ENCODE measurements around the gene CACNG5.
A peak's percentile ranks its signal among the peaks of the same experiment; 100 is the strongest.

Gene CACNG5

DNA sequence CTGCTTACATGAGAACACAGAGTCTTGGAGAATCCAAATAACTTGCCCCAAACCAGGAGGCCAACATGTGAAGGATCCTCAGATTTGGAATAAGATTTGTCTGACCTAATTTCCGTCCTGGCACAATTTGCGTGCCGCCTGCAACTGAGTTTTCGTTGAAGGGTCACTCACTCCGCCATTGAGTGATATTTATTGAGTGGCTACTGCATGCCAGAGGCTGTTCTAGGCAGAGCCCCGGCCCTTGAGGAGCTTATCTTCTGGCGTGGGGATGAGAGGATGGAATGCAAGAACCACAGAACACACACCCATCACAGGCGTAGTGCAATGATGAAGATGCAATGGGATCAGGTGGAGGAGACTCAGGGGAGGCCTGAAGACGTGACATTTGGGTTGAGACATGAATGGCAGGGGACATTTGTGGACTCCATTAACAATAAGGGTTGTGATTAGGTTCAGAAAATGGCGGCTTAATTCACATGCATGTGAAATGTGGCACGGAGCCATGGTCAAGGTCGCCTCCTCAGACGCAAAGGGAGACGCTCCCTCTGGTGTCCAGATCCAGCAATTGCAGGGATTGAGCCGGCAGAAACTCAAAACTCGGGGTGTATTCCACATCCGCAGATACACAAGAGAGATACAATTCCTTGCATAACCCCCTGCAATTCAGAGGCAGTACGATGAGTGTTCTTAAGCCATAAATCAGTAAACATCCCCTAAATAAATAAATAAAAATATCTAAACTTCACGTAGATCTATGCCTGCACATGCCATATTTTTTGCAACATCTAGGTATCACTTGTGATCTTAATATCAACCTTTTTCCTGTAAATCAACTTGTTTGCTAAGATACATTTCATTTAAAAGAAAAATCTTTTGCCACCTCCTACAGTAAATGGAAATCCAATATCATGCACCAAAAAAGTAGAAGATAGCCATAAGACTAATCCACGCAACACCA, 71.7 kb downstream of the CACNG5 start:
- peak; percentile 49 for DNase-seq

DNA sequence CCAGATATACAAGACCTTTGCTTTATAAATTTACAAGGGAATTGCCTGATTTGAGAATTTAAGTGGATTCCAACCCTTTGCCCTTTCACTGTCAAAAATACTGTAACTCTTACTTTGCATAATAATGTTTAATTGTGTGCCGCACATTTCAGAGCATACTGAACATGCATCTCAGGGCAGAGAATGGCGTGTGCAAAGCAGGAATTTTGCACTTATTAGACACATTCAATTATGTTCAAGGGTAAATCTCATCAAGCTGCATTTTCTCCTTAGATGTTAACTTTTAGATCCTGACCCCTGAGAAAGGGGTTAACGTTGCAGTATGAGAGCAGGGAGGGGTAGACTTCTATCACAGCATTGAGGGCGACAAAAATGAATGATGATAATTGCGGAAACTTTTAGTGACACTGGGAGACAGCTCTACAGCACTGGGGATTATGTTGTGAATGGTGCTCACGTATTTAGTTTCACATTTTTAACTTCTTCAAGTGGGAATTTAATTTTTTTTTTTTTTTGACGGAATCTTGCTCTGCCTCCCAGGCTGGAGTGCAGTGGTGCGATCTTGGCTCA, 75.0 kb downstream of the CACNG5 start:
- DNase-seq: no peak

DNA sequence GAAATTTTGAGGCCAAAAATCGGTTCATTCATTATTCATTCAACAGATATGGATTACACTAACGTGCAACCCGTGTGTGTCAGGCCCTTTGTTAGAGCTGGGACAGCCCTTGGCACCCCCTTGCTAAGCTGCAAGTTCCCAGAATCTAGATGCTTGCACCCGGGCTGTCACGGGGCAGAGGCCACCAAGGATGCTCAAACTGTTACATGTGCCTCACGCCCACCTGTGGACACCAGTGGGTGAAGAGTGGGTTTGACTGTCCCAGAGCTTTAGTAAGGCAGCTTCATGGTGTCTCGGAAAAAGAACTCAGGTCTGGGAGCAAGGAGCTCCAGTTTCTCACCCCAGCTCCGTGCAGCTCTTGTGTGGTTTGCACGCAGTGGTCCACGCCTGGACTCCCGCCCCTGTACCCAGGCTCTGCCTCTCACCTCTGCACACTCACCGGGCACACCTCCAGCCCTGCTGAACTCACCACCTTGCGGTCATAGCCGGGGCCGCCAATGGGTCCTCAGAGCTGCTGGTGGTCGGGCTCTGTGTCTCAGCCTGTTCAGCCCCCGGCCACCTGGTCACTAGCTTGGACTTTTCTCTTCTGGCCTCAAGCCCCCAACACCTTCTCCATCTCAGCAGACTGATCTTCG, 75.9 kb downstream of the CACNG5 start:
- DNase-seq: no peak

DNA sequence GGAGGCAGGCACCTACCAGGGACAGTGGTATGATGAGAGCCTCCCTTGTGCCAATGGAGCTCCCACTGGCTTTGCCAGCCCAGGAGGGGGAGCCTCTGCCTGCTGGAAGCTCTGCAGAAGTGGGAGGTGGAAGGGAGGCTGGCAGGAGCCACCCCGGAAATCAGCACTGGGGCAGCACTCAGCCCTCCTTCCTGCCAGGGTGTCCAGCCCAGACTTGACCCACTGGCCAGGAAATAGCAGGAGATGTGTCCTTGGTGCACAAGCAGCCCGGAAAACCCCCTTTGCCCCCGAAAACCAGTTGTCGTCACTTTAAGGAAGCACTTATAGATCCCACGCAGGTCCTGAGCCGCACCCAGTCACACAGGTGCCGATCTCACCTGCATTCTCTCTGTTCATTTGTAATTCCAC, 80.3 kb downstream of the CACNG5 start:
- DNase-seq: no peak

DNA sequence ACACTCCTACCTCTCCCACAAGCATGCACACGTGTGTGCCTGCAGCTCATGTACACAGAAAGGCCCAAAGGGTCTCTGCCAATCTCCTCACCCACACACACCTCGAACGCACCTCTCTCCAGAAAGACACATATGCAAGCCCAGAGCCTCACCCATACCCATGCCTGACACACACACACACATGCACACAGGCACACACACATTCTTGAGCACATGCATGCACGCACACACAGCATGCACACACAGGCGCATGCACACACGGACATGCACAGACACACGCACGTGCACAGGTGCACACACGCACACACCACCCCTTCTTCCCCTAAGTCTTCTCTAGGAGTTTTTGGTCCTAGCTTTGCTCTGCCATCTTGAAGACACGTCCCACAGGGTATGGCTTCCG, 80.9 kb downstream of the CACNG5 start:
- no peak for DNase-seq

DNA sequence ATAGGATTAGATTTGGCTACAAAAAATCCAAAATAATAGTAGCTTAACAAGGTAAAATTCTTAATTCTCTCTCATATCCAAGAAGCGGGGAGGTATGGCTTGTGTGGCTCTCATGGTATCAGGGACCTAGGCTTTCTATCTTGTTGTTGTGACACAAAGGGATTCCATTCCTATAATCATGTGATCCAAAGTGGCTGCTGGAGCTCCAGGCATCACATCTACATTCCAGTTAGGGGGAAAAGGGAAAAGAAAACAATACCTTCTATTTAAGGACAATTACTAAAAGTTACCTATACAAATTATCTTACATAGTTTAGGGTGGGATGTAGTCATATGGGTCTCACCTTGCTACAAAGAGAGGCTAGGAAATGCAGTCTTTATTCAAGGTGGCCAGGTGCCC, 82.0 kb downstream of the CACNG5 start:
- DNase-seq: no peak

DNA sequence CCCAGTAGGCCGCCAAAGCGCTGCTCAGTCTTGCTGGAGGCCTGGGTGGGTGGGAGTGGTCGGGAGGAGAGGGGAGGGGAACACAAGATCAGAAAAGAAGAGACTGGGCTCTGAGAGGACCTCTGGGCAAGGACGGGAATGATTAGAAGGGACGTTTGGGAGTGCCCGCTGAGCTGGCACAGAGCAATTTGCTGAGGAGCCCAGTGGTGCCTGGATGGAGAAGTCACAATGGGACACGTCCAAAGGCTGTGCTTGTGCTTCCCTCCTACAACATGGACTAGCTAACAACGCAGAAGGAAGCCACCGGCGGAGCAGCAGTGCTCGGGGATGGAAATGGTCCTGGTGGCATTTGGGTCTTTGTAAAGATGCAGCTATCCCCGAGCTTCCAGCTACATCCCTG, 84.0 kb downstream of the CACNG5 start:
- no peak for DNase-seq

DNA sequence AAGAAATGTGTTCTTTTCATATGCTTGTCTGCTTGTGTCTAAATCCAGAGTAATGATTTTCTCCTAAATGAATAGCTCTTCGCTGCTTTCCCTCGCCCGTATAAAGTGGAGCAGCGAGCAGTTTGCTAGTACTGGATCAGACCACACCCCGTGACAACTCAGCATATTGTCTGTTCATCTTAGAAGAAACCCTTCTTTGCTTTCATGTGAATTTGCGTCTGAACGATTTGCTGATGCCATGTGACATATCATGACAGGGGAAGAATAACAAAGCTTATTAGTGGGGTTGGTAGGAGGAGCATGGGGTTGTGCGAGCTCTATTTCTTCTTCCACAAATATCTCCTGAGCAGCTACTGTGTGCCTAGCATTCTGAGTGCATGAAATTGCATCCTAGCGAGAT, 85.5 kb downstream of the CACNG5 start:
- DNase-seq: no peak

DNA sequence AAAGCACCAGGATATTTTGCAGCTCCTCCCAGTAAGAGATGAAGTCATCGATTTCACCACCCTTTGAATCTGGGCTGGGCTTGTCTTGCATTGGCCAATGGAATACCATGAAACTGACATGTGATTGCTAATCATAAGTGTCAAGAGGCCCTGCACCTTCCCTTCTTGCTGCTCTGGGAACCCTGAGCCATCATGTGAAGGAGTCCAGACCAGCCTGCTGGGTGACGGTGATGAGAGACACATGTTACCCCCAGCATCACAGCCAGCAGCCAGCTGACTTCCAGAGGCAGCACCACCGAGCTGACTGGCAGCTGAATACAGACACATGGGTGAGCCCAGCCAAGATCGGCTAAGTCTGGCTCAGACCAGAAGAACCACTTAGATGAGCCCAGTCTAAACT, 86.0 kb downstream of the CACNG5 start:
- DNase-seq: no peak

DNA sequence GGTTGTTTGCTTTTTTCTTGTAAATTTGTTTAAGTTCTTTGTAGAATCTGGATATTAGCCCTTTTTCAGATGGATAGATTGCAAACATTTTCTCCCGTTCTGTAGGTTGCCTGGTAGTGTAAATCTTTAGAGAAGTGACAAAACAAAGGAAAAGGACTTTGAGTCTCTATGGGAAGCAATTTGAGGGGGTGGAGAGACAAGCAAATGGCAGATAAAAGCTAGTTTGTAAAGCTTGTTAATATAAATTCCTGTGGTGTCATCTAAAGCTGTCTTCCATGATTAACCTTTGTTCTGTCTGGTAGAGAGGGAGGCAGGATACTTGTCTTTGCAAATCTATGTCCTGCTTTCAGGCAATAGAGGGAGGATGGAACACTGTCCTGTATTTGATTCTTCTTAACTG, 89.0 kb downstream of the CACNG5 start:
- DNase-seq: no peak

DNA sequence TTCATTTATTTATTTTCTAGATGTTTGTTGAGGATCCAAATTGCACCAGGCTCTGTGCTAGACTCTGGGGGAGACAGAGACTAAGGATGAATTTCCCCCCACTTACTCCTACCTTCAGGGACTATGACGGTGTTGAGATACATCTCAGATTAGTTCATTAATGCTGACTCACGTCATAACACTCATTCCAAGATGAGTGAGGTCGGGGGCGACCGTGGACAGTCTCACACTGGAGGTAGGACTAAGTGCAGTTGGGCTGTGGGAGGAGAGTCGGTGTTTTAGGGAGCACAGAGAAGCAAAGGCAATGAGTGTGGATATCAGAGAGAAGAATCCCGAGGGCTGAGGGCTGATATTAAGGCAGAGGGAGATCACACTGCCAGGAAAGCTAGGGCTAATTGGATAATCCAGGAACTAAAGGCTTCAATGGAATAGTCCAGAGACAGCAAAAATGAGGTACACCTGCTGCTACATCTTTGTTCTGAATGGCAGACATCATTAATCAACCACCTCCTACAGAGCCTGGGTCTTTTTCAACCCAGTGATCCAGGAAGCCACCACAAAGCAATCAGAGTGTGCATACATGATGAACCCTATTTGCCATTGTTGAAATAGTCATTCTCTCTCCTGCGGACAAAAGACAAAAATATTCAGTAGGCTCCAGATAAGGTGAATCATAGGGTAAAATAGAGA, 91.0 kb downstream of the CACNG5 start:
- DNase-seq: no peak

DNA sequence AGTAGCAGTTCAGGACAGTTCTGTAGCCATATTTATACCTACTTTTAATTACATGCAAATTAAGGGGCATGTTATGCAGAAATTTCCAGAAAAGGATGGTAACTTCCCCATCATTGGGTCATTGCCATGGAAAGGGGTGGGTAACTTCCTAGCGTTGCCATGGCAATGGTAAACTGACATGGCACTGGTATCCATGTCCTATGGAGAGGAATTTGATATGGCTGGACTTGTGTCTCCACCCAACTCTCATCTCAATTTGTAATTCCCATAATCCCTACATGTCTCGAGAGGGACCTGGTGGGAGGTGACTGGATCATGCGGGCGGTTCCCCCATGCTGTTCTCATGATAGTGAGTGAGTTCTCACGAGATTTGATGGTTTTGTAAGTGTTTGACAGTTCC, 94.0 kb downstream of the CACNG5 start:
- no peak for DNase-seq

DNA sequence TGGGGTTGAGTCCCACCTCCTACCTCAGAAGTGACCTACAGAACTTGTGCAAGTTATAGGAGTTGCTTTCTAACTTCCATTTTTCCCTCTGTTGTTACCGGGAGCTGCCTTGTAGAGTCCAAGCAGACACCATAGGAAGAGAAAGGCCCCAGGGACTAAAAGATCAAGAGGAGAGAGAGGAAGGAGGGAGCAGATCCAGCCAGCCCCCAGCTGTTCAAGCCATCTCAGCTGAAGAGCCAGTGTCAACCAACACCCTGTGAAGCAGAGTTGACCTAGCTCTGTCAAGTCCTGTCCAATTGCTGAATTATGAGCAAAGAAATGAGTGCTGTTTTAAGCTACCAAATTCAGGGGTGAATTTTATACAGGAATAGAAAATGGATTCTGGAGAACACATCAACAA, 94.7 kb downstream of the CACNG5 start:
- DNase-seq: no peak

DNA sequence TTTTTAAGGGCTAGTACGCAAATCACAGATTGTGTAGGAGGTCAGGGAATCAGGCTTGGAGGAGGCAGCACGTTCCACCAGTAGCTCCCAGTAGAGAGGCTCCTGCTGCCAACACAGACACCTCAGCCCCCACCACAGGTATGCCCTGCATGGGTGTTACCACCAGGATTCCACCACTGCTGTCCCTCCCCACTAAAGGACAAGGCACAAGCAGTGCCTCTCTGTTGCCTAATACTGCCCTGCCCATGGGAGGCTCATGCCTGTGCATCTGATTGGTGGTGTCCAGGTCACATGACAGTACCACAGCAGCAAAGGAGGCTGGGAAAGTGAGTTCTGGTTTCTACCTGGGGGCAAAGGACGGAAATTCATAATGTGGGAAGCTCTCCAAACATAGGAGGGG, 96.0 kb downstream of the CACNG5 start:
- no peak for DNase-seq

DNA sequence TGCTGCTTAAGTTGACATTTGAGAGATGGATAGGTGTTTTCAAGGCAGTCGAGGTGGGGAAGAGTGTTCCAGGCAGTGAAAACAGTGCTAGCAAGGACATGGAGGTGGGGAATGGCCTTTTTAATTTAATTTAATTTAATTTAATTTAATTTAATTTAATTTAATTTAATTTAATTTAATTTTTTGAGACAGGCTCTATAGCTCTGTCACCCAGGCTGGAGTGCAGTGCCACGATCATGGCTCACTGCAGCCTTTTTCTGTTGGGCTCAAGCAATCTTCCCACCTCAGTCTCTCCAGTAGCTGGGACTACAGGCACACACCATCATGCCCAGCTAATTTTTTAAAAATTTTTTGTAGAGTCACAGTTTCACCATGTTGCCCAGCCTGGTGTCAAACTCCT, 97.4 kb downstream of the CACNG5 start:
- no peak for DNase-seq

DNA sequence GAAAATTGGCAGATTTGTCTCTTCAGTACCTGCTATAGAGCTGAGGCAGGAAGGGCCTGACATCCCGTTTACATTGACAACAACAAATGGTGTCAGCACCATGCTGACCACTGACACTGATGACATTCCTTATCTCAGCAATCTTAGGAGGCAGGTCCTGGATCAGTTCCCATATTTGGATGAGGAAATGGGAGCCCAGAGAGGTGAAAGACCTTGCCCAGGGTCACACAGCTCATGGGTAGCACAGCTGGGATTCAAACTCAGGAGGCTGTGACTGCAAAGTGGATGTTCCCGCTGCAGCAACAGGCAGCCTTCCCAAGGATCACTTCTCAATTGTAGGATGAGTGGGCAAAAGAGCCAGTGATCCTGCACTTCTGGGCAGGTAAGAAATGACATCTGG, 99.1 kb downstream of the CACNG5 start:
- no peak for DNase-seq

Measured in NCI-H2029 treated with DMSO at 0.1 percent for 48 hours (cell line).